ENCODE results near the gene ALX3. TPM values are rescaled to one million over a fixed set of nuclear protein-coding genes. Genes with fewer than 3 reads are reported as not detected.

ALX3 gene
- total RNA-seq, 6 experiments from 2014 or later: not detected

DNA sequence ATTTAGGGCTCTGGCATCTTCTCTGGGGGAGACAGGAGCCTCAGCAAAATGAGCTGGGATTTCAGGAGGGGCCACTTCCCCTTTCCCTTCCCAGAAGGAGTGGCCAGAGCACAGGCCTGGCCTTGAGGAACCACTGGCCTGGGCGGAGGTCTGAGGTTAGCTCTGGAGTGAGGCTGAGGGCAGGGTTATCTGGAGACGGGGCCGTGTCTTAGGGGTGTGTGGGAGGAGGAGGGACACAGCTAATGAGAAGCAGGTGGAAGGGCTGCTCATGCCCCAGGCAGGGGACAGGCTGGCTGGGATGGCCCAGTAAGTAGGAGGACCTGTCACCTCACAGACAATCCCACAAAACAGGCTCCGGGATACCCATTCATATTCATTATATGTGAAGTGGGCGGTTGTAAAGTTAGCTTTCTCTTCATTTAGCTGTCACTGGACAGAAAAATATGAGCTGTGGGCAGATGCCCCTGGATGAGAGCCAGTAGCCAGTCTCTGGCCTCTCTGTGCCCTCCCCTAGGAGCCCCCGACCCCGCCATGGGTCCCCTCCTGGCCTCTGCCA lies 12.4 kb downstream of the ALX3 start:
- ATAC-seq: peak in 1 of 4 donors; percentile 25
- TF ChIP-seq POLR2A (IDR thresholded peaks at IDR 0.05): no peak
- TF ChIP-seq, protein P1, sequence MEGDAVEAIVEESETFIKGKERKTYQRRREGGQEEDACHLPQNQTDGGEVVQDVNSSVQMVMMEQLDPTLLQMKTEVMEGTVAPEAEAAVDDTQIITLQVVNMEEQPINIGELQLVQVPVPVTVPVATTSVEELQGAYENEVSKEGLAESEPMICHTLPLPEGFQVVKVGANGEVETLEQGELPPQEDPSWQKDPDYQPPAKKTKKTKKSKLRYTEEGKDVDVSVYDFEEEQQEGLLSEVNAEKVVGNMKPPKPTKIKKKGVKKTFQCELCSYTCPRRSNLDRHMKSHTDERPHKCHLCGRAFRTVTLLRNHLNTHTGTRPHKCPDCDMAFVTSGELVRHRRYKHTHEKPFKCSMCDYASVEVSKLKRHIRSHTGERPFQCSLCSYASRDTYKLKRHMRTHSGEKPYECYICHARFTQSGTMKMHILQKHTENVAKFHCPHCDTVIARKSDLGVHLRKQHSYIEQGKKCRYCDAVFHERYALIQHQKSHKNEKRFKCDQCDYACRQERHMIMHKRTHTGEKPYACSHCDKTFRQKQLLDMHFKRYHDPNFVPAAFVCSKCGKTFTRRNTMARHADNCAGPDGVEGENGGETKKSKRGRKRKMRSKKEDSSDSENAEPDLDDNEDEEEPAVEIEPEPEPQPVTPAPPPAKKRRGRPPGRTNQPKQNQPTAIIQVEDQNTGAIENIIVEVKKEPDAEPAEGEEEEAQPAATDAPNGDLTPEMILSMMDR (IDR thresholded peaks at IDR 0.05): no peak
- Histone ChIP-seq H3K4me1 (no peaks in the 10 kb centered on the region), H3K27me3 (no peaks in the 10 kb centered on the region), H3K36me3 (peaks cover 0 to 40% (median 14%) of the 10 kb centered on the region in 4 donors), H3K4me3 (no peak overlapping the region), H3K27ac (no peak overlapping the region), H3K9me3 (no peaks in the 10 kb centered on the region)
- intact Hi-C loops (cut with DNase I): loop anchor here in 1 of 2 donors (10.0 kb wide), 1 partner anchor 47 kb away; no protein-coding TSS in a partner anchor
- no peak for DNase-seq
- 64% methylated on average over 3 of the region's 7 CpGs for WGBS (ENCODE audit: insufficient coverage, low coverage, low lambda C conversion rate, missing lambda C conversion rate)

DNA sequence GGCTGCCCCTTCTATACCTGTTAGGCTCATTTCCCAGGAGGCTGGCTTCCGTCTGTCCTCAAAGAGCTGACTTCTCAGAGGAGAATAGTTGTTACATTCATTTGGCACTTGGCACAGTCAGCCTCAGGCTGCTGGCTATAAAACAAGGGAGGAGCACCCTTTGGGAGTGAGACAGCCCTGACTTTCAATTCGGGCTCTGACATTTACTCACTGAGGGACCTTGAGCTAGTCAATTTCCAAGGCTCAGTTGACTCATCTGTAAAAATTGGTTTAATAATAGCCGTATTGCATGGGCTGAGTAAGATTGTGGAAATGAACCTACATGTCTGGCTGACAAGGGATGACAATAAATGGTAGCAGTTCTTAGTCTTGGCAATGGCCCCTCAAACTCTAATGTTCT lies 13.7 kb downstream of the ALX3 start:
- Histone ChIP-seq H3K4me3 (no peak overlapping the region), H3K9me3 (no peaks in the 10 kb centered on the region), H3K36me3 (peaks cover 0 to 47% (median 16%) of the 10 kb centered on the region in 4 donors), H3K27me3 (no peaks in the 10 kb centered on the region), H3K4me1 (no peaks in the 10 kb centered on the region), H3K27ac (no peak overlapping the region)
- TF ChIP-seq POLR2A (IDR thresholded peaks at IDR 0.05): no peak
- TF ChIP-seq, protein P1 (IDR thresholded peaks at IDR 0.05): no peak
- 56% methylated on average over 3 of the region's 3 CpGs for WGBS (ENCODE audit: insufficient coverage, low coverage, low lambda C conversion rate, missing lambda C conversion rate)
- intact Hi-C loops (cut with DNase I): loop anchor here in 1 of 2 donors (10.0 kb wide), 1 partner anchor 48 kb away; no protein-coding TSS in a partner anchor
- DNase-seq: no peak
- no peak for ATAC-seq

DNA sequence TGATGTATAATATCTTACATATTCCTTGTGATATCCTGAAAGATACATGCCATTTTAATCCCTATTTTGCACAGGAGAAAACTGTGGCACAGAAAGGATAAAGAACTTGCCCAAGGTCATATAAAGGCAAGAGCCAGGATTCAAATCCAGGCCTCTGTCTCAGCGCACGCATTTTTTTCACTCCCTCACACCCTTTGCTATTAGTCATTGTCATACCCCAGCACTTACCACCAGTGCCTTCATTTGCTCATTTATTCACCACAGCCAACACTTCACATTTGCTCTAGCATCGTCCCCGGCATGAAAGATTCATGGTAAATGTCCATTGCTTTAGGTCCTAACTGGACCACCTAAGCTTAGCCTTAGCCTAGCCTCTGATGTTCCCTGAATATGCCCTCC lies 14.2 kb downstream of the ALX3 start:
- Histone ChIP-seq H3K27me3 (no peaks in the 10 kb centered on the region), H3K9me3 (no peaks in the 10 kb centered on the region), H3K36me3 (peaks cover 0 to 51% (median 19%) of the 10 kb centered on the region in 4 donors), H3K4me3 (no peak overlapping the region), H3K27ac (no peak overlapping the region), H3K4me1 (no peaks in the 10 kb centered on the region)
- ATAC-seq (no peak), DNase-seq (no peak)
- 92% methylated on average over 4 of the region's 4 CpGs for WGBS (ENCODE audit: insufficient coverage, low coverage, low lambda C conversion rate, missing lambda C conversion rate)
- TF ChIP-seq POLR2A (IDR thresholded peaks at IDR 0.05): no peak
- intact Hi-C loops (cut with DNase I): loop anchor here in 1 of 2 donors (10.0 kb wide), 1 partner anchor 49 kb away; no protein-coding TSS in a partner anchor

DNA sequence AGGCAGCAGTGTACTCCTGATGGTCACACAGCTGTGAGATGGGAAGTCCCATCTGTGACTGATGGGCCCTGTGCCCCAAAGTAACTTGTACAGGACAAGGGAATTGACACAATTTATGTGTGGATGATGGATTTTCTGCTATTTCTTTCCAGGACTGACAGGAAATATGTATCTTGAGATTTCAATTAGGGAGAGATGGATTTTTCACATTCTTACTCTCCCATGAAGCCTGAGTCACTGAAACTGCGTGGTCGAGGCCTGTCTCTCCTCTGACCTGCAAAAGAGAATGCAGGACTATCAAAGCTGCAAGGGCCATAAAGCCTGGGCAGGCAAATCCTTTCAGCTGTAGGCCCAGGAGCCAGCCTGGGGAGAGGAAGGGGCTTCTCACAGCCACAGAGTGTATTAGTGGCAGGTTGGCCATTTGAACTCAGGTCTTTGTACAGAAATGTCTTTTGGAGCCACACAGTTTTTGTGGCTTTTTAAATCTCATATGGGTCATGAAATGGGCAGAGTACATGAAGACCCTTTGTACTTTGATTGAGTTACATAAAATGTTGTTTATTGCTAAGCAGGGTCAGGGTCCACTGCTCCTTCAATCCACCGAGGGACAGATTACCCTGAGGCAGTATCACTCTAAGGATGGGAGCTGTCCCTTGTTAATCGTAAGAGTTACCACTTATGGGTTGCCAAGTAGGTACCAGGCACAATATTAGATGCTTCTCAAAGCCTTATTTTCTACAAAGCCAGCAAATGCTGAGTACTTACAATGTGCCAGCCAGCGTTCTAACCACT lies 14.8 kb downstream of the ALX3 start:
- Histone ChIP-seq H3K4me3 (no peak overlapping the region), H3K36me3 (peaks cover 0 to 57% (median 21%) of the 10 kb centered on the region in 4 donors), H3K27me3 (no peaks in the 10 kb centered on the region), H3K27ac (no peak overlapping the region), H3K4me1 (no peaks in the 10 kb centered on the region), H3K9me3 (no peaks in the 10 kb centered on the region)
- no peak for TF ChIP-seq POLR2A (IDR thresholded peaks at IDR 0.05)
- TF ChIP-seq, protein P1 (IDR thresholded peaks at IDR 0.05): no peak
- ATAC-seq: no peak
- no peak for DNase-seq
- intact Hi-C loops (cut with DNase I): loop anchor here in 1 of 2 donors (10.0 kb wide), 1 partner anchor 49 kb away; no protein-coding TSS in a partner anchor
- 78% methylated on average over 5 of the region's 5 CpGs for WGBS (ENCODE audit: insufficient coverage, low coverage, low lambda C conversion rate, missing lambda C conversion rate)

All from right lobe of liver (tissue), 6 donors.